ENCODE data around the gene SEMA5B. TPM values are rescaled to one million over a fixed set of nuclear protein-coding genes. Genes with fewer than 3 reads are reported as not detected.

SEMA5B gene
- total and polyA plus RNA-seq, 4 donors = 0.20 to 1.1 (median 0.23) TPM

DNA sequence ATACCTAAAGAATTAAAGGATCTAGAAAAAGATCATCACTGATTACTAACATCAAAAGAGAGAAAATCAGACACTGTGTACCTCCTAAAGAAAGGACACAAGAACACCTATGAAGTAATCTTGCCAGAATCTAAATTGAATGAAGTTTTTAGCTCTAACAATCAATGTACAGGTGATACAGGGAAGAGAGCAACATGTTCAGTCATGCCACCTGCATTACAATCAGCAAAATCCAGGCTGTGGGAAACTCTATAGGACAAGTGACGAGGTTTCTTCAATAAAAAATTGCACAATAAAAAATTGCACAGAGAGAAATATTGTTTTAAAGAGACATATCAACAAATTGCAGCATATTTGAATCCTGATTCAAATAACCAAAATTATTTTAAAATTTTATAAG is 93.3 kb downstream of the SEMA5B start:
- Histone ChIP-seq H3K27ac (ENCODE audit: low read depth in 1 of 2, low read length in 2 of 2) (no peak overlapping the region), H3K4me1 (ENCODE audit: control insufficient read depth in 4 of 4, insufficient read depth in 4 of 4, low read length in 3 of 4) (no peaks in the 10 kb centered on the region), H3K9me3 (ENCODE audit: control insufficient read depth in 4 of 4, low read length in 3 of 4) (no peaks in the 10 kb centered on the region), H3K27me3 (ENCODE audit: control insufficient read depth in 4 of 4, insufficient read depth in 4 of 4, low read length in 3 of 4) (no peaks in the 10 kb centered on the region), H3K9ac (ENCODE audit: low read depth in 1 of 2, low read length in 2 of 2) (no peak overlapping the region), H3K4me3 (ENCODE audit: low read depth in 1 of 3, low read length in 3 of 3) (no peak overlapping the region), H3K36me3 (ENCODE audit: control insufficient read depth in 4 of 4, insufficient read depth in 3 of 4, low read depth in 1 of 4, low read length in 3 of 4) (no peaks in the 10 kb centered on the region)
- no peak for DNase-seq (ENCODE audit: low spot score)
- WGBS = 88% methylated on average over 1 of the region's 1 CpG
- TF ChIP-seq JUND (IDR thresholded peaks at IDR 0.05) (no peak), YY1 (IDR thresholded peaks at IDR 0.05) (no peak), REST (IDR thresholded peaks at IDR 0.05) (no peak), HNF4G (IDR thresholded peaks at IDR 0.05) (no peak), RXRA (IDR thresholded peaks at IDR 0.05) (no peak), CTCF (IDR thresholded peaks at IDR 0.05; ENCODE audit: low read depth, low read length, missing input control) (no peak), GABPA (IDR thresholded peaks at IDR 0.05 in 1 of 2, conservative IDR thresholded peaks at IDR 0.05 in 1 of 2) (no peak), FOXA1 (IDR thresholded peaks at IDR 0.05) (no peak), ZBTB33 (IDR thresholded peaks at IDR 0.05) (no peak), TAF1 (conservative IDR thresholded peaks at IDR 0.05) (no peak), RAD21 (IDR thresholded peaks at IDR 0.05) (no peak), FOXA2 (IDR thresholded peaks at IDR 0.05) (no peak), HNF4A (conservative IDR thresholded peaks at IDR 0.05) (no peak), ATF3 (IDR thresholded peaks at IDR 0.05) (no peak), SP1 (IDR thresholded peaks at IDR 0.05) (no peak), EGR1 (IDR thresholded peaks at IDR 0.05; ENCODE audit: low read depth in 2 of 2) (no peak)
- TF ChIP-seq, protein P1, sequence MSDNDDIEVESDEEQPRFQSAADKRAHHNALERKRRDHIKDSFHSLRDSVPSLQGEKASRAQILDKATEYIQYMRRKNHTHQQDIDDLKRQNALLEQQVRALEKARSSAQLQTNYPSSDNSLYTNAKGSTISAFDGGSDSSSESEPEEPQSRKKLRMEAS (IDR thresholded peaks at IDR 0.05) = no peak

All from liver (tissue), 9 donors.